Bronchial epithelial cell (primary cell): ENCODE data around the gene PCSK2. TPM values are rescaled to one million over a fixed set of nuclear protein-coding genes. Genes with fewer than 3 reads are reported as not detected.

Source experiments
- DNase-seq: peaks from one replicate; pipeline ENCODE4 v3.0.0-alpha.2; 2010; ENCODE audit warnings: low read depth
- FAIRE-seq: peaks from 2 replicates; lab custom pipeline; 2011; peaks lifted over from hg19 to GRCh38; lab: Jason Lieb, UNC
- H3K27me3 ChIP-seq: 2 replicates; pipeline ENCODE4 v1.5.1; 2011; ENCODE audit warnings: low read length; ENCODE audit not compliant: control insufficient read depth, insufficient read depth
- H3K36me3 ChIP-seq: 2 replicates; pipeline ENCODE4 v1.5.1; 2011; ENCODE audit warnings: low read length; ENCODE audit not compliant: control insufficient read depth, insufficient read depth
- H3K4me3 ChIP-seq: 2 replicates; pipeline ENCODE4 v1.5.1; 2011; ENCODE audit warnings: mild to moderate bottlenecking, low read depth, low read length, control low read depth
- CTCF ChIP-seq: IDR thresholded peaks from 2 replicates; pipeline ENCODE4 v1.5.1; 2011; ENCODE audit warnings: mild to moderate bottlenecking, moderate library complexity, low read length, control low read depth, inconsistent platforms; ENCODE audit not compliant: insufficient read depth, severe bottlenecking
- total RNA-seq: library from RNA; depleted of rRNA; stranded (reverse); fragments of >200 nt; gene quantifications from 2 replicates; pipeline ENCODE4 v1.2.1, GENCODE V29; 2014

PCSK2 gene
- total RNA-seq, 1 donor from 2014 or later: not detected

DNA sequence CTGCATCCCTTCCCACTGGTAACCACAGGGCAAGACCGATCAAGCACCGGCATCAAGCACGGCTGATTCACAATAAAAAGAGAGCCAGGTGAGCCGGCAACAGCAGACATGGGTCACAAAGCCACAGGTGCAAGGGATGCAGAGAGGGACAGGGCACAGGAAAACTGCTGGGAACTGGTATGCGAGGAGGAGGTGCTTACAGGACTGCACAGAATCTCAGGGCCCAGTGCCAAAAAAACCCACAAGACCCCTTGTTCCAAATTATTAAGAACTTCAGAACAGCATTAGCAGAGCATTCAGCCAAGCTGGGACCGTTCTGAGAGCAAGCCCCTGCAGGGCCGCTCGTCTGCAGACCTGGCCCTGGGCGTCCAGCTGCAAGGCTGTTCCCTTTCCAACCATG, 269.0 kb downstream of the PCSK2 start:
- Histone ChIP-seq H3K4me3 (no peak overlapping the region), H3K36me3 (no peaks in the 10 kb centered on the region), H3K27me3 (no peaks in the 10 kb centered on the region)
- FAIRE-seq: no peak
- DNase-seq: no peak
- TF ChIP-seq CTCF: no peak

- FAIRE-seq: peak; percentile 72
- peak; percentile 79 for DNase-seq
Observed at GRCh38 chr20:17497821-17498580, 271.2 kb downstream of the PCSK2 start.

DNA sequence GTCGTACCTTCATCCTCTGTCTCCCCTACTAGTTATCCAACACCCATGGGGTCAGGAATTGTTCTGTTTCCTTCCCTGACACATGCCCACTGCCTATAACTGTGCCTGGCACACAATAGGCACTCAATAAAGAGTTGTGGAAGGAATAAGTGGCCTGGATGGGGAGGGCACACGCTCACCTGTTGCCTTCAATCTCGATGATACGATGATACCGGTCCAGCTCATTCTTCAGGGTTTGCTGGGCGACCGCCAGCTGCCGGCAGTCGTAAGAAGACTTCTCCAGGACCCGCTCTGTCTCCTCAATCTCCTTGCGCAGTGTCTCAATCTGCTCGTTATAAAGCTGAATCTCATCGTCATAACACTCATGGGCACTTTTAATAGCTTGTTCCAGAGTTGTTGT, 271.8 kb downstream of the PCSK2 start:
- H3K4me3 ChIP-seq: no peak overlapping the region
- H3K36me3 ChIP-seq: no peaks in the 10 kb centered on the region
- FAIRE-seq (peak; percentile 18), DNase-seq (no peak)
- no peak for TF ChIP-seq CTCF
- no peaks in the 10 kb centered on the region for H3K27me3 ChIP-seq

More at GRCh38 chr20:17497821-17498580, 271.2 kb downstream of the PCSK2 start:
- Histone ChIP-seq H3K36me3 (no peaks in the 10 kb centered on the region), H3K4me3 (no peak overlapping the region), H3K27me3 (no peaks in the 10 kb centered on the region)
- no peak for TF ChIP-seq CTCF

GRCh38 chr20:17499041-17499440, 272.2 kb downstream of the PCSK2 start:
- peak; percentile 90 for DNase-seq
- H3K4me3 ChIP-seq: no peak overlapping the region
- no peak for TF ChIP-seq CTCF
- H3K36me3 ChIP-seq: no peaks in the 10 kb centered on the region
- FAIRE-seq: no peak
- no peaks in the 10 kb centered on the region for H3K27me3 ChIP-seq

- FAIRE-seq: no peak
- Histone ChIP-seq H3K36me3 (no peaks in the 10 kb centered on the region), H3K4me3 (no peak overlapping the region), H3K27me3 (no peaks in the 10 kb centered on the region)
- DNase-seq: no peak
- TF ChIP-seq CTCF: no peak
Observed at GRCh38 chr20:17500271-17500670, 273.4 kb downstream of the PCSK2 start.

DNA sequence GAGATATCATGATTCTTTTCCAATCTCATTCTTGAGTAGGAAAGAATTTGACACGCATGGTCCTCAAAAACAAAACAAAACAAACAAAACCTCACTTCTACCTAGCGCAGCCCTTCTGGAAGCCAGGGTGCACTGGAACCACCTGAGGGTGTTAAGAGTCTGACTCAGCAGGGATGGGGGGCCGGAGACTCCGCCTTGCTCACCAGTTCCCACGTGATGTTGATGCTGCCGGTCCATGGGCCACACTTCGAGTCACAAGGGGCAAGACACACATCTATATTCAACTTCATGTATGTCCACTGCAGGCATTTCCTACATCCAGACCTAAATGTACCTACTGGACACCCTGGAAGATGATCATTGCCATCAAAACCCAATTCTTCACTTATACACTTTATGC, 274.0 kb downstream of the PCSK2 start:
- TF ChIP-seq CTCF: no peak
- Histone ChIP-seq H3K27me3 (no peaks in the 10 kb centered on the region), H3K36me3 (no peaks in the 10 kb centered on the region), H3K4me3 (no peak overlapping the region)
- peak; percentile 66 for DNase-seq
- FAIRE-seq: no peak
